GM20431 (cell line): ENCODE data around the gene NBEAL2.
"Not testable (repeated sequence)": the region's sequence is repeated elsewhere in the genome, so short reads cannot be mapped to it uniquely, and the experiment has no call there.

Experiments
- in situ Hi-C: fragments of 300-500 bp; cut with MseI, MboI; formaldehyde crosslinking; loops from one replicate; pipeline ENCODE4 v1.15.0; 2020; ENCODE audit warnings: low sequenced_read_pairs; ENCODE audit not compliant: unreplicated experiment

The NBEAL2 gene

DNA sequence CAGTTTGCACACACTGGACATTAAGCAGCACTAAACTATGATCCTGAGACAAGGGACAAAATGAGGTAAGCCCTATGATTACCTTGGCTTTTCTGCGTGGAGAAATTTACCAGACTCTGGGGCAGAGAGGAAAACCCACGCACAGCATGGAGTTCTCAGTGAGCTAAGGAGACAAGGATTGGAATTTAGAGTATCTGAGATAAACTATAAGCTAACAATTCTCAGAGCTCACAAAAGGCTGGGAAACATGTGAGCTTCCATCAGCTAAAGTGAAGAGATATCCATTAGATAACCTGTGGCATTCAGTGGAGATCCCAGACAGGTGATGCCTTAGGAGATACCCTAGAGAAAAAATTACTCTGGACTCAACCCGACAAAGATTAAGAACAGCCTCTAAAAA lies 48.7 kb downstream of the NBEAL2 start:
- in situ Hi-C loops: no loop called here

DNA sequence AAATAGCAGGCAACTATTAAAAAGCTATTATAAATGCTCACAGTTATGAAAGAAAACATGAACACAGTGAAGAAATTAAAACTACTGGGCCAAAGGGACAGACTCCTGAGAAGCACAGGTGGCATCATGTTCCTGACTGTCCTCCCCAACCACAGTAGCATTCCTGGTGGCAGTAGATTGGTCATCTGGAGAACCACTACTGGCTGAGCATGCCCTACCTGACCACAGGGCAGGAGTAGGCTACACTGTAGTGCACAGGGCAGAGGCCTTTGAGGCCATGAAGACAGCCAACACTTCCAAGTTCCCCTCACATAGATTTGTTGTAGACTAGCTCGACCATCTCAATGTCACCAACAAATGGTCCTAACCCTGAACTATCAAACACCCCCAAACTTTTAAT lies 49.2 kb downstream of the NBEAL2 start:
- in situ Hi-C loops: no loop called here

DNA sequence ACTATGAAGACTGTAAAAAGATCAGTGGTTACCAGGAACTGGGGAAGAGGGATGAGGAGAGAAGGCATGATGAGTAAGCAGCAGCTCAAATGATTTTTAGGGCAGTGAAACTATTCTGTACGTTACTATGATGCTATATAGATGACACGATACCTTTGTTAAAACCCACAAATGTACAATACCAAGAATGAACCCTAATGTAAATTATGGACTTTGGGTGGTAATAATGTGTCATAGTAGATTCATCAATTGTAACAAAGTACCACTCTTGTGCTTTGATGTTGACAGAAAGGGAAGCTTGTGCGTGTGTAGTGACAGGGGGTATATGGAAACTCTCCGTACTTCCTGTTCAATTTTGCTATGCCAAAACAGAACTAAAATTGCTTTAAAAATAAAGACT lies 51.6 kb downstream of the NBEAL2 start:
- in situ Hi-C loops: not testable (repeated sequence)

DNA sequence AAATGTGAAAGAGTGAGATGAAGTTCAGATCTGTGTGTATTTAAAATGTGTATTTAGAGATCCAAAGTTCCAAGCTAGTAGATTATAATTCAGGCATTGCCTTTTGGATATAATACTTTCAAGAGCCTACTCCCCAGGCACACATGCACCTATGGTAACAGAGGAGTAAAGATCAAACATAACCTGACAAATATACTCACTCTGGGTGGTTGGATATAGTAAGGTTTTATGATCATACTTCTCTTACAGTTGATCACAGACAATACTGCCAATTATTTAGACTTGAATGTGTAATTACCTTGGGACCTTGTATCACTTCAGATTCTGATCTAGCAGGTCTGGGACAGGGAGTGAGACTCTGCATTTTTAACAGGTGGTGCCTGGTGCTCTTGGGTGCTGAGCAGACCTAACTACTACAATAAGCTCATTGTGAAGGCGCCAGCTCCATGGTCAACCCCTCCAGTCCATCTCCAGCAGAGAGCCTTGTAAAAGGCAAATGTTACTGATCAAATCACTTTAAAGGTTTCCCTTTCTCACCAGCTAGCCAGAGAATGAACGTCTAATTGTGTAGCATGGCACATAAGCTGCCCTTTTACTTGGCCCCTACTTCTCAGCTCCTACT lies 55.5 kb downstream of the NBEAL2 start:
- in situ Hi-C loops: no loop called here

DNA sequence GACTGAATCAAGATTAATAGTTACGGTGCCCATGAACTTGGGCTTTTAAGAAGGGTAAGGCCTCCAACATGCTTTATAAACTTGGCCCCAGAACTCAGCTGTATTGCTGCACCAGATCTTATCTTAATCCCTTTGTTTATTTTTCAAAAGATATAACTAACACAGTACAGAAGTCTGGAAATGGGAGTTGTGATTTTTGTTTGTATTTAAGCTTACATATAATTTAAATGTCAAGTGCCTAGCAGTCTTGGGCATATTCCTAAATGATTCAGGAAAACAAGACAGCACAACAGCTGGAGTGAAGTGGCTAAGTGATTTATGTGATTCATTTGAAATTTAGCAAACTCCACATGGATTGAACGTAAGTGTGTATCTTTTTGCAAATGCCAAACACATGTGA lies 56.2 kb downstream of the NBEAL2 start:
- in situ Hi-C loops: no loop called here

DNA sequence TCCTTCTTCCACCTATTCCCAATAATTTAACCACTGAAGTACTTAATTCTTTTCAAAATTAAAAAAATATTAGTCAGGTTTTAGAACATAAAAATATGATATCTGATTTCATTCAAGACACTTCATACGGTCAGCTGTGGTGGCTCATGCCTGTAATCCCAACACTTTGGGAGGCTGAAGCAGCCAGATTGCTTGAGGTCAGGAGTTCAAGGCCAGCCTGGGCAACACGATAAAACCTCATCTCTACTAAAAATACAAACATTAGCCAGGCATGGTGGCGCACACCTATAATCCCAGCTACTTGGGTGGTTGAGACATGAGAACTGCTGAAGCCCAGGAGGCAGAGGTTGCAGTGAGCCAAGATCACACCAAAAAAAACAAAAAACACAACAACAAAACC lies 56.7 kb downstream of the NBEAL2 start:
- in situ Hi-C loops: no loop called here

DNA sequence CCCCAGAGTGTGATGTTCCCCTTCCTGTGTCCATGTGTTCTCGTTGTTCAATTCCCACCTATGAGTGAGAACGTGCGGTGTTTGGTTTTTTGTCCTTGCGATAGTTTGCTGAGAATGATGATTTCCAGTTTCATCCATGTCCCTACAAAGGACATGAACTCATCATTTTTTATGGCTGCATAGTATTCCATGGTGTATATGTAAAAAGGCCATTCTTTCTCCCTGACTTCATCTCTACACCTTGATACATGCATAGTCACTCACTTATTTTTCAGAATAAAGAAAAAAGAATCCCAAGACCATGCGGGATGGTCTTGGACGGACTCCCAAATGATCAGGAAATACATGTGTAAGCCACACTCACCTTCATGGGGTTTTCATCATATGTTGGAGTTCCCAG lies 57.8 kb downstream of the NBEAL2 start:
- in situ Hi-C loops: not testable (repeated sequence)

DNA sequence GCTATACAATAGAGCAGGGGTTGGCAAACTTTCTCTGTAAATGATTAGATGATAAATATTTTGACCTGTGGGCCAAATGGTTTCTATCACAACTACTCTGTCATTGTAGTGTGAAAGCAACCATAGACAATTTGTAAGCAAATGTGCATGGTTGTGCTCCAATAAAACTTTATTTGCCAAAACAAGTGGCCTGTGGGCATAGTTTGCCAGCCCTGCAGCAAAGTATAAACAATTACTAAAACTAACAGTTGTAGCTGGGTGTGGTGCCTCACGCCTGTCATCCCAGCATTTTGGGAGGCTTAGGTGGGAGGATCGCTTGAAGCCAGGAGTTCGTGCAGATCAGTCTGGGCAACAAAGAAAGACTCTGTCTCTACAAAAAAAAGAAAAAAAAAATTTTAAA lies 61.6 kb downstream of the NBEAL2 start:
- in situ Hi-C loops: no loop called here

DNA sequence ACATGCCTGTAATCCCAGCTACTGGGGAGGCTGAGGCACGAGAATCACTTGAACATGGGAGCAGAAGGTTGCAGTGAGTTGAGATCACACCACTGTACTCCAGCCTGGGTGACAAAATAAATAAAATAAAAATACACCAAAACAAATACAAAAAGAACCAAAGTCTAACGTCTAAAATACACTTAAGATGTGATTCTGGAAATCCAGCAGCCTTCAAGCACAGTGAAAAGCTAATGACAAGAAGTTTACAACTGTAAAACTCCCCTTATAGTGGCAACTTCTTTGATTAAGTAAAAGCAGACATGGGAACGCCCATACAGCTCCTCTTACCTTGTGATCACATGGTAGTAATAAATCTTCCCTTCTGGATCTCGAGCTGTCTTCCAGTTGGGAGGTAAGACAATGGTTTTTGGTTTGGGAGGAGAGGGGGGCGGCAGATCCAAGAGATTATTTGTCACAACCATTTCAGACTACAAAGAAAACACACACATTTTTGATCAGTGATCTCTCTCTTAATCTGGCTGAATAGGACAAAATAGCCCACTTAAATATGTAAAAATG lies 62.8 kb downstream of the NBEAL2 start:
- in situ Hi-C loops: no loop called here

DNA sequence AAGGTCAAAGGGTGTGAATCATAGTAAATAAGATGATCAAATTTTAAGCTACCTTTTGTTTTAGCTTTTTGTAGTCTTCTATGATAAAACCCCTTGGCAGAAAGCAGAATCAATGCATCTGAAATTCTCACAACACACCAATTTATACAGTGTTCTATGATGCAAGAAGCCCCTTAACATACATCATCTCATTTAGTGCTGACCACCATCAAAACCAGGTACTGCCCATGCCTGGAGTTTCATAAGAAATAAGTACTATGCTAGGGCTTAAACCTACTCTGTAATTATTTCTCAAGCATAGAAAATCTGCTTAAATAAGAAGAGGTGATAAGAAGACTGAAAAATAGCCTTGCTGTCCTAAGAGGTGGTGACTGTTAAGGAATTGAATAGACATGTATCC lies 67.6 kb downstream of the NBEAL2 start:
- in situ Hi-C loops: no loop called here

DNA sequence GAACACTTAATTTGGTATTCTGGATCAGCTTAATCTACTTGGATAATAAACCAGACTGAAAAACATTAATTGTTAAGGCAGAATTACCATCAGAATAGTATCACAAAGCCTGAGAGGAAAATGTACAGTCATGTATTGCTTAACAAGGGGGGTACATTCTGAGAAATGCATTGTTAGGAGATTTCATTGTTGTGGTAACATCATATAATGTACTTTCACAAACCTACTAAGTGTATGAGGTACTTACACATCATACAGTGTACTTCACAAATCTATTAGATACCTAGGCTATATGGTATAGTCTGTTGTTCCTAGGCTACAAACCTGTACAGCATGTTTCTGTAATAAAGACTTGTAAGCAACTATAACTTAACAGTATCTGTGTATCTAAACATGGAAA lies 68.2 kb downstream of the NBEAL2 start:
- in situ Hi-C loops: no loop called here

DNA sequence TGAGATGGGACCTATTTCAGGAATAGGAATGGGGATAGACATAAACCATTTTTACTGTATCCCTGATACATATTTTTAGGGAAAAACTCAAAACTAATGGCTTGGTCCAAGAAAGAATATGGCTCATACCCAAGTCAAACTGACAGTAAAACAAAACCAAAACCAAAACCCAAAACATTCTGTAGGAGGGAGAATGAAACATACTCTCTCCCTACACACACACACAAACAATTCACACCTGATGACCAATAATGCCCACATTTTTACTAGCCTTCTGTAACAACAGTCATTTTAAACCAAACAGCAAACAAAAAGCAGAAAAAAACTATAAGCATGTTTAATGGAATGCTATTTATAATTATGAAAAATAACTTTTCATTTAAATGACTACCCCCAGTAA lies 74.9 kb downstream of the NBEAL2 start:
- in situ Hi-C loops: no loop called here

DNA sequence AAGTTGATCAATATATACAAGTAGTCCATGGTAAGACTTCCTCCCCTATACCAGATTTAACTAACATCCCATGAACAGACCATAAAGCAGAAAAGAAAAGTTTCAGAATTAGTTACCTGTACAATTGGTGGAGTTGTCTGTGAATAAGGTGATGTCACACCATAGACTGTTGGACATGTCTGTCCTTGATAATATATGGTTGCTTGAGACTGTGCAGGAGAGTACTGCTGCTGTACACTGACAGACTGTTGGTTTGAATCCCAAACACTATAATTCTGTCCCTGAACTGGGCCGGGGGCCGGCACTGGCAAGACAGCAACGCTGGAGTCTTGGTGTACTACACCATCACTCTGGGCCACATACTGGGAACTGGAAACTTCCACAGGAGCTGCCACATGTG lies 77.2 kb downstream of the NBEAL2 start:
- in situ Hi-C loops: no loop called here

DNA sequence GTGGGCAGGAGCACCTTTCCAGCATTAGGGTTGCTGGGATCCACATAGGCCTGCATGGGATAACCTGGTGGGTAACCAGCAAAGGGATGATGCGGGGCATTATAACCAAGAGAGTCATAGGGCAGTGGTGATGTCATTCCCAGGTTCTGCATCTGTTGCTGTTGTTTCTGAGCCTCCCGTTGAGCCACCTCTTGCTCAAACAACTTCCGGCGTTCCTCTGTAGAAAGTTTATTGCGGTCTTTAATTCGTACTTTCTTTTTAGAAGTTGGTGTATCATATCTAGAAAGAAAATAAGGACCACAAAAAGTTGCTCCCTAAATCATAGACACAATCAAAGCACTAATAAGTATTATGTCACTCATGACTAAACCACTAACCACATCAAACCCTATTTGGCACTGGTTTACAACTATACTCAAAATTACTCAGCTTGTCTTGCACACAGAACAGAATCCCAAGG lies 77.8 kb downstream of the NBEAL2 start:
- in situ Hi-C loops: no loop called here
